ENCODE results near the gene PAIP2B. TPM values are rescaled to one million over a fixed set of nuclear protein-coding genes. Genes with fewer than 3 reads are reported as not detected.

The PAIP2B gene
- total RNA-seq, 1 donor from 2014 or later = 2.9 TPM

GRCh38 chr2:71150082-71150816 is 76.7 kb downstream of the PAIP2B start:
- DNase-seq (ENCODE audit: low spot score) = no peak

GRCh38 chr2:71148506-71149063 is 78.3 kb downstream of the PAIP2B start:
- TF ChIP-seq CTCF (IDR thresholded peaks at IDR 0.05; ENCODE audit: unreplicated experiment) = no peak
- Mint-ChIP-seq H3K9me3 (ENCODE audit: unreplicated experiment) (no peaks in the 10 kb centered on the region), H3K36me3 (ENCODE audit: low read depth, unreplicated experiment) (peaks cover 46% of the 10 kb centered on the region), H3K4me3 (ENCODE audit: unreplicated experiment) (peak overlapping the region; percentile 6), H3K4me1 (ENCODE audit: unreplicated experiment) (no peaks in the 10 kb centered on the region), H3K27me3 (ENCODE audit: unreplicated experiment) (peaks cover 5% of the 10 kb centered on the region), H3K27ac (ENCODE audit: unreplicated experiment) (no peak overlapping the region)
- no peak for DNase-seq (ENCODE audit: low spot score)

More at GRCh38 chr2:71150082-71150816, 76.7 kb downstream of the PAIP2B start:
- Mint-ChIP-seq H3K4me1 (ENCODE audit: unreplicated experiment) (no peaks in the 10 kb centered on the region), H3K9me3 (ENCODE audit: unreplicated experiment) (no peaks in the 10 kb centered on the region), H3K36me3 (ENCODE audit: low read depth, unreplicated experiment) (peaks cover 39% of the 10 kb centered on the region), H3K4me3 (ENCODE audit: unreplicated experiment) (no peak overlapping the region), H3K27me3 (ENCODE audit: unreplicated experiment) (peaks cover 5% of the 10 kb centered on the region), H3K27ac (ENCODE audit: unreplicated experiment) (no peak overlapping the region)
- TF ChIP-seq CTCF (IDR thresholded peaks at IDR 0.05; ENCODE audit: unreplicated experiment) = no peak

GRCh38 chr2:71143782-71144181 is 83.1 kb downstream of the PAIP2B start:
- Mint-ChIP-seq H3K36me3 (ENCODE audit: low read depth, unreplicated experiment) (peaks cover 39% of the 10 kb centered on the region), H3K9me3 (ENCODE audit: unreplicated experiment) (no peaks in the 10 kb centered on the region), H3K27ac (ENCODE audit: unreplicated experiment) (no peak overlapping the region), H3K27me3 (ENCODE audit: unreplicated experiment) (no peaks in the 10 kb centered on the region), H3K4me3 (ENCODE audit: unreplicated experiment) (no peak overlapping the region), H3K4me1 (ENCODE audit: unreplicated experiment) (no peaks in the 10 kb centered on the region)
- DNase-seq (ENCODE audit: low spot score) = no peak
- no peak for TF ChIP-seq CTCF (IDR thresholded peaks at IDR 0.05; ENCODE audit: unreplicated experiment)

DNA sequence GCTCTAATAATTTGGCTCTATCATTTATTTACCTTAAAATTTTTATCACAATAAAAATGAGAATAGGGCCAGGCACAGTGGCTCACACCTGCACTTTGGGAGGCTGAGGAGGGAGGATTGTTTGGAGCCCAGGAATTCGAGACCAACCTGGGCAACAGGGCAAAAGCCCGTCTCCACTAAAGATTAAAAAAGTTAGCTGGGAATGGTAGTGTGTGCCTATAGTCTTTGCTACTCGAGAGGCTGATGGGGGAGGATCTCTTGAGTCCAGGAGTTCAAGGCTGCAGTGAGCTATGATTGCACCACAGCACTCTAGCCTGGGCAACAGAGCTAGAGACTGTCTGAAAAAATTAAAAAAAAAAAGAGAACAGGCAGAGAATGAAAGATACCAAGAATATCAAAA is 90.7 kb downstream of the PAIP2B start:
- no peak overlapping the region for H3K27ac Mint-ChIP-seq (ENCODE audit: unreplicated experiment)
- DNase-seq (ENCODE audit: low spot score) = no peak
- H3K27me3 Mint-ChIP-seq (ENCODE audit: unreplicated experiment) = no peaks in the 10 kb centered on the region
- no peak overlapping the region for H3K4me3 Mint-ChIP-seq (ENCODE audit: unreplicated experiment)
- peaks cover 11% of the 10 kb centered on the region for H3K36me3 Mint-ChIP-seq (ENCODE audit: low read depth, unreplicated experiment)
- no peaks in the 10 kb centered on the region for H3K9me3 Mint-ChIP-seq (ENCODE audit: unreplicated experiment)
- no peak for TF ChIP-seq CTCF (IDR thresholded peaks at IDR 0.05; ENCODE audit: unreplicated experiment)
- no peaks in the 10 kb centered on the region for H3K4me1 Mint-ChIP-seq (ENCODE audit: unreplicated experiment)

GRCh38 chr2:71133603-71134002 is 93.3 kb downstream of the PAIP2B start:
- Mint-ChIP-seq H3K36me3 (ENCODE audit: low read depth, unreplicated experiment) (peaks cover 4% of the 10 kb centered on the region), H3K4me3 (ENCODE audit: unreplicated experiment) (no peak overlapping the region), H3K27ac (ENCODE audit: unreplicated experiment) (no peak overlapping the region), H3K9me3 (ENCODE audit: unreplicated experiment) (no peaks in the 10 kb centered on the region), H3K27me3 (ENCODE audit: unreplicated experiment) (no peaks in the 10 kb centered on the region), H3K4me1 (ENCODE audit: unreplicated experiment) (no peaks in the 10 kb centered on the region)
- DNase-seq (ENCODE audit: low spot score) = no peak
- no peak for TF ChIP-seq CTCF (IDR thresholded peaks at IDR 0.05; ENCODE audit: unreplicated experiment)
